Measurements from ENCODE around the gene SYNC. TPM values are rescaled to one million over a fixed set of nuclear protein-coding genes. Genes with fewer than 3 reads are reported as not detected.

The SYNC gene
- total and polyA plus RNA-seq, 2 experiments from 2014 or later: not detected

DNA sequence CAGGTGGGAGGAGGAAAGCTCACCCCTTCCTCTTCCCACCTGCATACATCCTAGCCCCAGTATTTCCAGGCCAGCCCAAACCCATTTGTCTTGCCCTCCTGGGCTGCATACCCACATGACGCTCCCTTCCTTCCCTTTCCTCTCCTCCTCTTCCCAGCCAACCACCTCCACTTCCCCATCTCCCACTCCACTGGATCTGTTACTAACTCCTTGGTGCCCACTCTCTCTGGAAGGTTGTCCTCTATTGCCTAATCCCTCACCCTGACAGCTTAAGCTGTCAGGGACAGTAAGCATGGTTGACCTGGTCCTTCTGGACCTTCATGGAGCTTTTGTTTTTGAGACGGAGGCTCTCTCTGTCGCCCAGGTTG, 23.0 kb upstream of the SYNC start (continued):
- TF ChIP-seq, protein P1, sequence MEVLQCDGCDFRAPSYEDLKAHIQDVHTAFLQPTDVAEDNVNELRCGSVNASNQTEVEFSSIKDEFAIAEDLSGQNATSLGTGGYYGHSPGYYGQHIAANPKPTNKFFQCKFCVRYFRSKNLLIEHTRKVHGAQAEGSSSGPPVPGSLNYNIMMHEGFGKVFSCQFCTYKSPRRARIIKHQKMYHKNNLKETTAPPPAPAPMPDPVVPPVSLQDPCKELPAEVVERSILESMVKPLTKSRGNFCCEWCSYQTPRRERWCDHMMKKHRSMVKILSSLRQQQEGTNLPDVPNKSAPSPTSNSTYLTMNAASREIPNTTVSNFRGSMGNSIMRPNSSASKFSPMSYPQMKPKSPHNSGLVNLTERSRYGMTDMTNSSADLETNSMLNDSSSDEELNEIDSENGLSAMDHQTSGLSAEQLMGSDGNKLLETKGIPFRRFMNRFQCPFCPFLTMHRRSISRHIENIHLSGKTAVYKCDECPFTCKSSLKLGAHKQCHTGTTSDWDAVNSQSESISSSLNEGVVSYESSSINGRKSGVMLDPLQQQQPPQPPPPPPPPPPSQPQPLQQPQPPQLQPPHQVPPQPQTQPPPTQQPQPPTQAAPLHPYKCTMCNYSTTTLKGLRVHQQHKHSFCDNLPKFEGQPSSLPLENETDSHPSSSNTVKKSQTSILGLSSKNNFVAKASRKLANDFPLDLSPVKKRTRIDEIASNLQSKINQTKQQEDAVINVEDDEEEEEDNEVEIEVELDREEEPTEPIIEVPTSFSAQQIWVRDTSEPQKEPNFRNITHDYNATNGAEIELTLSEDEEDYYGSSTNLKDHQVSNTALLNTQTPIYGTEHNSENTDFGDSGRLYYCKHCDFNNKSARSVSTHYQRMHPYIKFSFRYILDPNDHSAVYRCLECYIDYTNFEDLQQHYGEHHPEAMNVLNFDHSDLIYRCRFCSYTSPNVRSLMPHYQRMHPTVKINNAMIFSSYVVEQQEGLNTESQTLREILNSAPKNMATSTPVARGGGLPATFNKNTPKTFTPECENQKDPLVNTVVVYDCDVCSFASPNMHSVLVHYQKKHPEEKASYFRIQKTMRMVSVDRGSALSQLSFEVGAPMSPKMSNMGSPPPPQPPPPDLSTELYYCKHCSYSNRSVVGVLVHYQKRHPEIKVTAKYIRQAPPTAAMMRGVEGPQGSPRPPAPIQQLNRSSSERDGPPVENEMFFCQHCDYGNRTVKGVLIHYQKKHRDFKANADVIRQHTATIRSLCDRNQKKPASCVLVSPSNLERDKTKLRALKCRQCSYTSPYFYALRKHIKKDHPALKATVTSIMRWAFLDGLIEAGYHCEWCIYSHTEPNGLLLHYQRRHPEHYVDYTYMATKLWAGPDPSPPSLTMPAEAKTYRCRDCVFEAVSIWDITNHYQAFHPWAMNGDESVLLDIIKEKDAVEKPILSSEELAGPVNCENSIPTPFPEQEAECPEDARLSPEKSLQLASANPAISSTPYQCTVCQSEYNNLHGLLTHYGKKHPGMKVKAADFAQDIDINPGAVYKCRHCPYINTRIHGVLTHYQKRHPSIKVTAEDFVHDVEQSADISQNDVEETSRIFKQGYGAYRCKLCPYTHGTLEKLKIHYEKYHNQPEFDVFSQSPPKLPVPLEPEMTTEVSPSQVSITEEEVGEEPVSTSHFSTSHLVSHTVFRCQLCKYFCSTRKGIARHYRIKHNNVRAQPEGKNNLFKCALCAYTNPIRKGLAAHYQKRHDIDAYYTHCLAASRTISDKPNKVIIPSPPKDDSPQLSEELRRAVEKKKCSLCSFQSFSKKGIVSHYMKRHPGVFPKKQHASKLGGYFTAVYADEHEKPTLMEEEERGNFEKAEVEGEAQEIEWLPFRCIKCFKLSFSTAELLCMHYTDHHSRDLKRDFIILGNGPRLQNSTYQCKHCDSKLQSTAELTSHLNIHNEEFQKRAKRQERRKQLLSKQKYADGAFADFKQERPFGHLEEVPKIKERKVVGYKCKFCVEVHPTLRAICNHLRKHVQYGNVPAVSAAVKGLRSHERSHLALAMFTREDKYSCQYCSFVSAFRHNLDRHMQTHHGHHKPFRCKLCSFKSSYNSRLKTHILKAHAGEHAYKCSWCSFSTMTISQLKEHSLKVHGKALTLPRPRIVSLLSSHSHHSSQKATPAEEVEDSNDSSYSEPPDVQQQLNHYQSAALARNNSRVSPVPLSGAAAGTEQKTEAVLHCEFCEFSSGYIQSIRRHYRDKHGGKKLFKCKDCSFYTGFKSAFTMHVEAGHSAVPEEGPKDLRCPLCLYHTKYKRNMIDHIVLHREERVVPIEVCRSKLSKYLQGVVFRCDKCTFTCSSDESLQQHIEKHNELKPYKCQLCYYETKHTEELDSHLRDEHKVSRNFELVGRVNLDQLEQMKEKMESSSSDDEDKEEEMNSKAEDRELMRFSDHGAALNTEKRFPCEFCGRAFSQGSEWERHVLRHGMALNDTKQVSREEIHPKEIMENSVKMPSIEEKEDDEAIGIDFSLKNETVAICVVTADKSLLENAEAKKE (CRISPR knock-in tag; IDR thresholded peaks at IDR 0.05): no peak
- no peak for TF ChIP-seq POLR2AphosphoS5 (IDR thresholded peaks at IDR 0.05; ENCODE audit: low read depth)
- TF ChIP-seq ZNF114 (CRISPR knock-in tag; IDR thresholded peaks at IDR 0.05): no peak
- TF ChIP-seq CREB1 (CRISPR knock-in tag; IDR thresholded peaks at IDR 0.05; ENCODE audit: low read depth): no peak
- no peak for TF ChIP-seq JUNB (IDR thresholded peaks at IDR 0.05; ENCODE audit: unreplicated experiment)
- TF ChIP-seq STAT1 (IDR thresholded peaks at IDR 0.05; ENCODE audit: unreplicated experiment): no peak
- TF ChIP-seq, protein P2, sequence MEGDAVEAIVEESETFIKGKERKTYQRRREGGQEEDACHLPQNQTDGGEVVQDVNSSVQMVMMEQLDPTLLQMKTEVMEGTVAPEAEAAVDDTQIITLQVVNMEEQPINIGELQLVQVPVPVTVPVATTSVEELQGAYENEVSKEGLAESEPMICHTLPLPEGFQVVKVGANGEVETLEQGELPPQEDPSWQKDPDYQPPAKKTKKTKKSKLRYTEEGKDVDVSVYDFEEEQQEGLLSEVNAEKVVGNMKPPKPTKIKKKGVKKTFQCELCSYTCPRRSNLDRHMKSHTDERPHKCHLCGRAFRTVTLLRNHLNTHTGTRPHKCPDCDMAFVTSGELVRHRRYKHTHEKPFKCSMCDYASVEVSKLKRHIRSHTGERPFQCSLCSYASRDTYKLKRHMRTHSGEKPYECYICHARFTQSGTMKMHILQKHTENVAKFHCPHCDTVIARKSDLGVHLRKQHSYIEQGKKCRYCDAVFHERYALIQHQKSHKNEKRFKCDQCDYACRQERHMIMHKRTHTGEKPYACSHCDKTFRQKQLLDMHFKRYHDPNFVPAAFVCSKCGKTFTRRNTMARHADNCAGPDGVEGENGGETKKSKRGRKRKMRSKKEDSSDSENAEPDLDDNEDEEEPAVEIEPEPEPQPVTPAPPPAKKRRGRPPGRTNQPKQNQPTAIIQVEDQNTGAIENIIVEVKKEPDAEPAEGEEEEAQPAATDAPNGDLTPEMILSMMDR (conservative IDR thresholded peaks at IDR 0.05; ENCODE audit: low read depth in 2 of 2): no peak
